Measurements from ENCODE around the gene CRYBB1.
"Not testable (repeated sequence)": the region's sequence is repeated elsewhere in the genome, so short reads cannot be mapped to it uniquely, and the experiment has no call there.

CRYBB1 gene

DNA sequence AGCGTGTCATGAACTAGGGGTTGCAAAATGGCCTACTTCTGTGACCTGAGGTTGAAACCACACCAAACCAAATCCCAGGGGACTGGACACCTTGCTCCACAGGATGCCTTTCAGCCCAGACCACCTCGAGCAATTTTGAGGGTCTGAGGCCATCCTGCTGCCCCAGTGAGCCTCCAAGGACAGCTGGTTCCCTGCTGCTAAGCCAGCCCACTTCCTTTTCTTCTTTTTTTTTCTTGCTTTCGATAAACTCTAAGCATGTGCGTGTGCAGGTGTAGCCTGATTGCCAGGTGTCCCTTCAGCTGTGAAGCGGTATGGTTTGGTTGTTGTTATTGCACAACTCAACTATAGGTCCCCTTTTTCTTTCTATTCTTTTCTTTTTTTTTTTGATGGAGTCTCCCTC, 2.7 kb downstream of the CRYBB1 start:
- H3K4me3 ChIP-seq (ENCODE audit: low read length) = no peak overlapping the region
- no peak for DNase-seq (ENCODE audit: low read depth)
- no peak for TF ChIP-seq CTCF (IDR thresholded peaks at IDR 0.05; ENCODE audit: insufficient read depth, low read depth, low read length, missing control alignments)

- no peak for DNase-seq (ENCODE audit: low read depth)
- no peak overlapping the region for H3K4me3 ChIP-seq (ENCODE audit: low read length)
- no peak for TF ChIP-seq CTCF (IDR thresholded peaks at IDR 0.05; ENCODE audit: insufficient read depth, low read depth, low read length, missing control alignments)
Observed at GRCh38 chr22:26614322-26614721, 3.5 kb downstream of the CRYBB1 start.

GRCh38 chr22:26613753-26614152, 4.1 kb downstream of the CRYBB1 start:
- DNase-seq (ENCODE audit: low read depth); H3K4me3 ChIP-seq (ENCODE audit: low read length): not testable (repeated sequence)

- DNase-seq (ENCODE audit: low read depth) = no peak
- TF ChIP-seq CTCF (IDR thresholded peaks at IDR 0.05; ENCODE audit: insufficient read depth, low read depth, low read length, missing control alignments) = no peak
- no peak overlapping the region for H3K4me3 ChIP-seq (ENCODE audit: low read length)
Observed at GRCh38 chr22:26612652-26613051, 5.2 kb downstream of the CRYBB1 start.

- H3K4me3 ChIP-seq (ENCODE audit: low read length) = no peak overlapping the region
- no peak for DNase-seq (ENCODE audit: low read depth)
- no peak for TF ChIP-seq CTCF (IDR thresholded peaks at IDR 0.05; ENCODE audit: insufficient read depth, low read depth, low read length, missing control alignments)
Observed at GRCh38 chr22:26610996-26611395, 6.8 kb downstream of the CRYBB1 start.

DNA sequence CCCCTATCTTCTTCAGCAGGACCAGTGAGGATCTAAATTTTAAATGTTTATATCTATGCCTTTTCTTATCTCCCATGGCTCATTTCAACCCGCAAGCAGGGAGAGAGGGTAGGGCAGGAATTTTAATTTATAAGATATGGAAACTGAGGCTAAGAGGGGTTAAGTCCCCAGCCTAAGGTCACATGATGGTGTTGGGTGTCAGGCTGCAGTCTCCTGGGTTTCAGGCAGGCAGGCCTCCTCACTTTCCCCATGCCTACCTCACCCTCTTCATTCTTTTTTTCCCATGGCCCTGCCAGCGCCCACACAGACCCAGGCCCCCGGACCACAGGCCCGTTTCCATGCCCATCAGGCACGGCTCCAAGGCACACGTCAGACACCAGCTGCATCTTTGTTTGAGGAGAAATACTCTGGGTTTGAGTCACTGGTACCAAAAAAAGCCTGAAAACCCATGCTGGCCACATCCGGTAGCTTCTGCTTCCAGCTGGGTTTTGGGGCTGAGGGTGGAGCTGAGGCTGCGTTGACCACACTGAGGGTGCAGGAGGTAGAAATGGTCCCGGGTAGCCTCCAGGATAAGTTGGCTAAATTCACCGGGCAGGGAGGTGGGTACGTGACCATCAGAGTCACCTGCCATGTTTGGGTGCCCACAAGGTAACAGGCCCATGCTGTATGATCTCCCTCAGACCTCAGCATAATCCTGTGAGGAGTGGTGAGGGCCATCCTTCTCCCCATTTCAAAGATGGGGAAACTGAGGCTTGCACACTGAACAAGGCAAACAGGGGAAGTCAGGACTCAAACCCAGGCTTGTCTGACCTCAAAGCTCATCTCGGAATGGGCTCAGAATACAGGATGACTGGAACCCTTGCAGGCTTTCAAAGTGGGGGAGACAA, 7.5 kb downstream of the CRYBB1 start:
- TF ChIP-seq CTCF (IDR thresholded peaks at IDR 0.05; ENCODE audit: insufficient read depth, low read depth, low read length, missing control alignments) = no peak
- DNase-seq (ENCODE audit: low read depth) = peak; percentile 64
- no peak overlapping the region for H3K4me3 ChIP-seq (ENCODE audit: low read length)

GRCh38 chr22:26609287-26609686, 8.5 kb downstream of the CRYBB1 start:
- no peak for TF ChIP-seq CTCF (IDR thresholded peaks at IDR 0.05; ENCODE audit: insufficient read depth, low read depth, low read length, missing control alignments)
- no peak overlapping the region for H3K4me3 ChIP-seq (ENCODE audit: low read length)
- no peak for DNase-seq (ENCODE audit: low read depth)

Measured in epithelial cell of esophagus (primary cell).